Adipose tissue (tissue), 3 donors: ENCODE results near the gene SOS1. TPM values are rescaled to one million over a fixed set of nuclear protein-coding genes. Genes with fewer than 3 reads are reported as not detected.

Source experiments
- polyA plus RNA-seq, 3 donors: library from polyadenylated mRNA; stranded (reverse); fragments of 200-250 nt; gene quantifications; one replicate each; pipeline ENCODE4 v1.2.3, GENCODE V29; 2013
- donor health status: healthy with polysubstance abuse.
- donor health status: Bipolar disorder and iron deficiency.
- donor health status: healthy.

SOS1 gene
- polyA plus RNA-seq, 3 donors: 3.9 to 22.9 (median 9.2) TPM

Other genes starting within 250 kb of the SOS1 start
- gene DHX57, start 245.1 kb downstream of the SOS1 start, polyA plus RNA-seq: 1 to 10 TPM; 4.1 to 5.2 (median 4.7) TPM
- 10 to 100 TPM; 12.3 to 30.8 (median 14.6) TPM for gene MORN2, start 245.1 kb downstream of the SOS1 start, polyA plus RNA-seq
- 1 to 10 TPM in 1 of 3 donors, under 1 TPM in 2; 0.10 to 2.4 (median 0.14) TPM for gene ARHGEF33, start 231.2 kb downstream of the SOS1 start, polyA plus RNA-seq
- gene CDKL4, start 122.9 kb upstream of the SOS1 start, polyA plus RNA-seq: under 1 TPM in 1 of 3 donors, not detected in 2; 0.06 TPM